Suprapubic skin (tissue), 4 donors: ENCODE results near the gene ACBD6.

Source experiments
- POLR2A ChIP-seq, 2 donors: fragments of 450-650 bp; IDR thresholded peaks; one replicate each; pipeline ENCODE4 v1.6.1; 2017; ENCODE audit warnings: antibody characterized with exemption in 2 of 2, mild to moderate bottlenecking in 2 of 2, moderate library complexity in 2 of 2
- POLR2AphosphoS5 ChIP-seq, 3 donors: sonication (generic); formaldehyde crosslinking; IDR thresholded peaks; one replicate each; pipeline ENCODE4 v1.6.1; 2017; ENCODE audit warnings: antibody characterized with exemption in 3 of 3
- TF ChIP-seq, protein P1 (sequence below), 2 donors: fragments of 200-600 bp in 1 of 2; fragments of 450-650 bp in 1 of 2; sonication (generic) in 1 of 2; IDR thresholded peaks; one replicate each; pipeline ENCODE4 v1.5.1; 2016 to 2019; ENCODE audit warnings: antibody characterized with exemption in 2 of 2, mild to moderate bottlenecking in 1 of 2, moderate library complexity in 1 of 2

DNA sequence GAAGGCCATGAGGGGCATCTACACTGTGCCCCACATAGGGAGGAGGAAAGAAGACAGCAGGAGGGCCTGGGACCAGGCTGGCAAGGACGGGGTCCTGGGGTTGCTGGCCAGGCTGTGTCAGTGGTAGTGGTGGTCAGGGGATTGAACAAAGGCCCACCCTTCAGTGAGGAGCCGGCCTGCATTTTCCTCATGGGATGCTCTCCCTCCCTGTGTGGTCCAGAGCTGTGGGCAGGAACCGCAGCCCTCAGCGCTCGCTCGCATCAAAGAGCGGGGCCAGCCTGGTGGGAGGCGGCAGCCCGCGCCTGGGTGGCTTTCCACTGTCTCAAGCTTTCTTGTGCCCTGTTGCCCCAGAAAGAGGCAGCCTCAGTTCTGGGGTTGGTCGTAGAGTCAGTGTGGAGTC is 247.5 kb downstream of the ACBD6 start:
- TF ChIP-seq, protein P1, sequence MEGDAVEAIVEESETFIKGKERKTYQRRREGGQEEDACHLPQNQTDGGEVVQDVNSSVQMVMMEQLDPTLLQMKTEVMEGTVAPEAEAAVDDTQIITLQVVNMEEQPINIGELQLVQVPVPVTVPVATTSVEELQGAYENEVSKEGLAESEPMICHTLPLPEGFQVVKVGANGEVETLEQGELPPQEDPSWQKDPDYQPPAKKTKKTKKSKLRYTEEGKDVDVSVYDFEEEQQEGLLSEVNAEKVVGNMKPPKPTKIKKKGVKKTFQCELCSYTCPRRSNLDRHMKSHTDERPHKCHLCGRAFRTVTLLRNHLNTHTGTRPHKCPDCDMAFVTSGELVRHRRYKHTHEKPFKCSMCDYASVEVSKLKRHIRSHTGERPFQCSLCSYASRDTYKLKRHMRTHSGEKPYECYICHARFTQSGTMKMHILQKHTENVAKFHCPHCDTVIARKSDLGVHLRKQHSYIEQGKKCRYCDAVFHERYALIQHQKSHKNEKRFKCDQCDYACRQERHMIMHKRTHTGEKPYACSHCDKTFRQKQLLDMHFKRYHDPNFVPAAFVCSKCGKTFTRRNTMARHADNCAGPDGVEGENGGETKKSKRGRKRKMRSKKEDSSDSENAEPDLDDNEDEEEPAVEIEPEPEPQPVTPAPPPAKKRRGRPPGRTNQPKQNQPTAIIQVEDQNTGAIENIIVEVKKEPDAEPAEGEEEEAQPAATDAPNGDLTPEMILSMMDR (IDR thresholded peaks at IDR 0.05), result no peak
- TF ChIP-seq POLR2AphosphoS5 (IDR thresholded peaks at IDR 0.05) (no peak), POLR2A (IDR thresholded peaks at IDR 0.05) (no peak)
